Testis (tissue), 2 donors: ENCODE results near the gene COL5A1.

Experiments used
- POLR2A ChIP-seq: fragments of 450-650 bp; IDR thresholded peaks from one replicate; pipeline ENCODE4 v1.6.1; 2017; ENCODE audit warnings: antibody characterized with exemption, mild to moderate bottlenecking, moderate library complexity
- TF ChIP-seq, protein P1 (sequence below), 3 experiments: fragments of 450-650 bp in 2 of 3; fragments of 200-600 bp in 1 of 3; sonication (generic) in 1 of 3; IDR thresholded peaks; one replicate each; pipeline ENCODE4 v1.5.1; 2016 to 2019; ENCODE audit warnings: antibody characterized with exemption in 3 of 3, mild to moderate bottlenecking in 2 of 3, moderate library complexity in 1 of 3

DNA sequence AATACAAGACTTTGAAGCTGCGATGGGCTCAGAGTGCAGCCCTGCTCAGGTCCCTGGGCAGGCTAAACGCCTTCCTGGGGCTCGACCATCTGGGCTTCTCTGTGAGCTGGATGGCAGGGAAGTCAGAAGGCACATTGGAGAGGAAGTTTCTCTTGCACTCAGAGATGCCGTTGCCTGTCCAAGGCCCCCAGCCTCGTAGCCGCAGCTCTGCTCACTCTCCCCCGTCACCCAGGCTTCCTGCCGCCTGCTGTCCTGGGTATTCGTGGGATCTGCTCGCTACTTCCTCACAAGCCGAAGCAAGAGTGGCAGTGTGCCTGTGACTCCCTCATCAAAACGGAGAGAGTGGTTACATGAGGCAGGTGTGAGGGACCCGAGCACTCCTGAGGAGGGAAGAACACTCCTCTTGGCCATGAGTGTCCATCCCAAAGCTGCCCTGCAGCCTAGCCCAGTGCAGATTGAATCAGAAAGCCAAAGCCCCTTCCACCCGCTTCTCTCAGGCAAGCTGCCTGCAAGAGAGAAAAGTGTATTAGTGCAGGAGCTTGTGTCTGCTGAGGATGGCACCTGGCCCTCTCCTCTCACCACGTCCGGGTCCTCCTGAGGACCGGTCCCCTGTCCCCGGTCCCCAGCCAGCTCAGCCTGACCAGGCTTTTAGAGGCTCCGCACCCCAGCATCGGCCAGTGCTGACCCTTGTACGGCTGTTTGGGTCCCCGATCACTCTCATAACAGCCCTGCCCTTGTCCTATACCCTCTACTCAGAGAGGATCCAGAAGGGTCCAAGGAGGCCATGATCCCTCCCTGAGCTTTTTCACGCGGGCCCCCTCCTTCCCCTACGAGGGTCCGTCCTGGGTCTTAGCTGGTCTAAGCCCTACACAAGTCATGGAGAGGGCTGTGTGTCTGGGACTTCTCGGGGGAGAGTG, 246.3 kb downstream of the COL5A1 start:
- TF ChIP-seq POLR2A: no peak
- TF ChIP-seq, protein P1, sequence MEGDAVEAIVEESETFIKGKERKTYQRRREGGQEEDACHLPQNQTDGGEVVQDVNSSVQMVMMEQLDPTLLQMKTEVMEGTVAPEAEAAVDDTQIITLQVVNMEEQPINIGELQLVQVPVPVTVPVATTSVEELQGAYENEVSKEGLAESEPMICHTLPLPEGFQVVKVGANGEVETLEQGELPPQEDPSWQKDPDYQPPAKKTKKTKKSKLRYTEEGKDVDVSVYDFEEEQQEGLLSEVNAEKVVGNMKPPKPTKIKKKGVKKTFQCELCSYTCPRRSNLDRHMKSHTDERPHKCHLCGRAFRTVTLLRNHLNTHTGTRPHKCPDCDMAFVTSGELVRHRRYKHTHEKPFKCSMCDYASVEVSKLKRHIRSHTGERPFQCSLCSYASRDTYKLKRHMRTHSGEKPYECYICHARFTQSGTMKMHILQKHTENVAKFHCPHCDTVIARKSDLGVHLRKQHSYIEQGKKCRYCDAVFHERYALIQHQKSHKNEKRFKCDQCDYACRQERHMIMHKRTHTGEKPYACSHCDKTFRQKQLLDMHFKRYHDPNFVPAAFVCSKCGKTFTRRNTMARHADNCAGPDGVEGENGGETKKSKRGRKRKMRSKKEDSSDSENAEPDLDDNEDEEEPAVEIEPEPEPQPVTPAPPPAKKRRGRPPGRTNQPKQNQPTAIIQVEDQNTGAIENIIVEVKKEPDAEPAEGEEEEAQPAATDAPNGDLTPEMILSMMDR (IDR thresholded peaks at IDR 0.05): no peak
